GM19397 (cell line): Measurements from ENCODE around the gene ATP9A.

Experiments used
- ATAC-seq: cut with Tn5 transposase; IDR thresholded peaks from one replicate; pipeline ENCODE4 v1.9.1; 2021; ENCODE audit warnings: mild to moderate bottlenecking, moderate library complexity; ENCODE audit not compliant: unreplicated experiment

The ATP9A gene

GRCh38 chr20:51560550-51561307, 207.5 kb downstream of the ATP9A start:
- no peak for ATAC-seq

DNA sequence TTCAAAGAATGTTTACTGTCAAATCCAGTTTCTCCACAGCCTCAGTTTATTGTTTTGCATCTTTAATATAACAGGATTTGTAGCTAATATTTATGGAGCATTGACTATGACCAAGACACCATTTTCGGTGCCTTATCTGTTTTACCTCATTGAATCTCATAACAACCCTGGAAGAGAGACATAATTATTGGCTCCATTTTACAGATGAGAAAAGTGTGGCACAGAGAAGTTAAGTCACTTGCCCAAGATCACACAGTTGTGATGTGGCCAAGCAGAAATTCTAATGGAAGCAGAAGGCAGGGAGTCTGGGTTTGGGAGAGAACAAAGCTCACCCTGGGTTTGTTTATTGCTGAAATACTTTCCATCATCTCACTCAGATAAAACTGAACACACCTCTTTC, 208.1 kb downstream of the ATP9A start:
- no peak for ATAC-seq

DNA sequence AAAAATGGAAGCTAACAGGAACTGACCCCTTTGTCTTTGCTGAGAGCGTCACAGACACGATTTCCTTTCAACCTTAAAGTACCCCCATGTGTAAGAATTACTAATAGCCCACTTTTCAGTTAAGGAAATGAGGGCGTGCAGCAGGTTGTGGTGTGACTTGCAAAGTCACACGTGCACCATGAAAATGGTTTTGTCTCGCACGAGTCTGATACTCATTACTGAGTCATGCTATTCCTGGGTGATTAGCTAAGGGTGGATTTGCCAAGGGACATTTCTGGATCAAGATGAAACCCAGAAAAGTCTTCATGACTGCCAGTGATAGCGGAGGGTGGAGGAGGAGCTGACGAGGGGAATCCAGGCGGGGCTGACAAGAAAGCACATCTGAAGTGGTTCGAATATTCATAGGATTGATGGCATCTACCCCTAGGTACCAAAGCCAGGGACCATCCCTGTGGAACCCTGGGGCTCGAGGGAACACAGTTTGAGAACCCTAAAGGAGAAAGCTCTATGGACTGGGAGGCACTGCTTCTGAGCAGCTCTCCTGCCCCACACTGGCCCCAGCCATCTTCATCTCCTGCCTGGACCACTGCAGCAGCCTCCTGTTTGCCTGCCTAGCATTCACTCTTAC, 213.5 kb downstream of the ATP9A start:
- ATAC-seq = no peak

- no peak for ATAC-seq
Measured at GRCh38 chr20:51553897-51554486, 214.2 kb downstream of the ATP9A start.

GRCh38 chr20:51551186-51551585, 217.0 kb downstream of the ATP9A start:
- ATAC-seq = no peak

GRCh38 chr20:51549474-51549873, 218.7 kb downstream of the ATP9A start:
- no peak for ATAC-seq

DNA sequence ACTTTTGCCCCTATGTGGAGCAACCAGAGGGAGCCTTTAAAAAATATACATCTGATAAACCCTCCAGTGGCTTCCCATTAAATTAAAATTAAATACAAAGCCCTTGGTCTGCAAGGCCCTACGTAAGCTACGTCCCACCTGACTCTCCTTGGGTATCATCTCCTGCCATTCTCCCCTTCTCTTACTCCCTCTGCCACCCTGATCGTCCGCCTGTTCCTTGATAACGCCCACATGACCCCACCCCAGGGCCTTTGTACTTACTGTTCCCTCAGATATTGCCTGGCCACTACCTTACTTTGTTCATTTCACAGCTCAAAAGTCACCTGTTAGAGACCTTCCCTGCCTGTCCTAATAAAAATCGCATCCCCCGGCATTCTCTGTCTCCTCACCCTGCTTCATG, 220.2 kb downstream of the ATP9A start:
- ATAC-seq = no peak
